BJ (cell line): Measurements from ENCODE around the gene RC3H2. TPM values are rescaled to one million over a fixed set of nuclear protein-coding genes. Genes with fewer than 3 reads are reported as not detected.

Experiments used
- CTCF ChIA-PET: fragments of 350-600 bp; formaldehyde crosslinking; extraction: SDS; loops from one replicate; lab custom pipeline; 2021; ENCODE audit warnings: antibody characterized with exemption, inconsistent platforms; lab: Yijun Ruan, JAX
- POLR2A ChIA-PET: fragments of 300-600 bp; sonication (Branson Sonifier 250); formaldehyde crosslinking; extraction: SDS; loops from one replicate; lab custom pipeline; 2021; ENCODE audit warnings: antibody characterized with exemption; lab: Charles Lee
- DNase-seq: peaks from one replicate; pipeline ENCODE4 v3.0.0-alpha.2; 2011; ENCODE audit warnings: low read depth
- H3K27me3 ChIP-seq: 2 replicates; pipeline ENCODE4 v1.6.0; 2011; ENCODE audit warnings: low read length; ENCODE audit not compliant: control insufficient read depth, insufficient read depth
- H3K36me3 ChIP-seq: 2 replicates; pipeline ENCODE4 v1.5.1; 2011; ENCODE audit warnings: low read length; ENCODE audit not compliant: control insufficient read depth, insufficient read depth
- H3K4me3 ChIP-seq: 2 replicates; pipeline ENCODE4 v1.5.1; 2011; ENCODE audit warnings: low read depth, mild to moderate bottlenecking, control low read depth, low read length
- polyA plus RNA-seq: library from polyadenylated mRNA; depleted of rRNA; stranded (reverse); fragments of >200 nt; gene quantifications from 2 replicates; pipeline ENCODE4 v1.2.3, GENCODE V29; 2011
- TF ChIP-seq, protein P1 (sequence below): IDR thresholded peaks from 2 replicates; pipeline ENCODE4 v1.5.1; 2011; ENCODE audit warnings: low read depth, mild to moderate bottlenecking, control low read depth, inconsistent platforms, low read length, moderate library complexity; ENCODE audit not compliant: insufficient read depth

RC3H2 gene
- polyA plus RNA-seq, 1 experiment: 35.3 TPM

DNA sequence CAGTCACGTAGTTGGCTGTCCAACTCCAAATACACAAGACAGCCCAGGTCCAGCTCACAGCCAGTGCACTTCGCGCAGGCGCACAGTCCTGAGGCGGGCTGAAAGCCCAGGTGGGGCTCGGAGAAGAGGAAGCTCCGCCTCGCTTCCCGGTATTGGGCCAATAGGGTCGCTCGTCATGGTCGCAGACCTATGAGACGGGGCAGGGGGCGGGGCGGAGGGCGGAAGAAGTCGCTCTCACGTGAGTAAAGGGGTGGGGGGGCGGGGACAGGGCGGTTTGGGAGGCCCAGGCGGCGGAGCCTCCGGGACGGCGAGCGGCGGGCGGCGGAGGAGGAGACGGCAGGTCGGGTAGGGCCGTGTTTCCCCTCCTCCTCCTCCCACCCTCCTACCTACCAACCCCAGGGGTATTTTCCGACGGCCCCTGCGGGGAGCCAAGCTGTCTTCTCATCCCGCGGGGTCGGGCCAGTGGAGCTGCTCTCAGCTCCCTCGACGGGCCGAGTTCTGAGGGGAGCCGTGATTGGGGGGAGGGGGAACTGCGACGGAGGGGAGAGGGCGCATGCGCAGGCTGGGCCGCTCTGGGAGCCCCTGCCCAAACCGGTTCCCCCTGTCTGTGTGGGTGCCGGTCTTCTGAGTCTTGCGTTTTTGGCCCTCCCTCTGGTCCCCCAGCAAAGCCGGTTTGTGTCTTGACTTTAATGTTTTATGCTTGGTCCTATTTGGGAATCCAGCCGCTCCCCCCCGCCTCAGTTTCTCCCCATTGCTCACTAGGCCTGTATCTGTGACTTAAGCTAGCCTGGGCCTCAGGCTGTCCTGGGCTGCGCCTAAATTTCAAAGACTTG, 35.8 kb upstream of the RC3H2 start, which contains the start of gene RABGAP1:
TSS of gene RABGAP1 (plus strand) at position 272 of the 833 bp plus-strand sequence. CDS start 16,040 bp downstream, outside the sequence.
- ChIA-PET CTCF (no interaction called here), POLR2A (interaction anchor here (0.5 to 1.0 kb wide), 7 partner anchors 14 to 605 kb away, joined by 3 to 5 read pairs (median 3); partner anchors contain the start of gene ZBTB6)
- no peaks in the 10 kb centered on the region for H3K27me3 ChIP-seq
- peaks cover 2% of the 10 kb centered on the region for H3K36me3 ChIP-seq
- DNase-seq: peak; percentile 93
- H3K4me3 ChIP-seq: peak within 1 kb of the TSS; percentile 94
- TF ChIP-seq, protein P1, sequence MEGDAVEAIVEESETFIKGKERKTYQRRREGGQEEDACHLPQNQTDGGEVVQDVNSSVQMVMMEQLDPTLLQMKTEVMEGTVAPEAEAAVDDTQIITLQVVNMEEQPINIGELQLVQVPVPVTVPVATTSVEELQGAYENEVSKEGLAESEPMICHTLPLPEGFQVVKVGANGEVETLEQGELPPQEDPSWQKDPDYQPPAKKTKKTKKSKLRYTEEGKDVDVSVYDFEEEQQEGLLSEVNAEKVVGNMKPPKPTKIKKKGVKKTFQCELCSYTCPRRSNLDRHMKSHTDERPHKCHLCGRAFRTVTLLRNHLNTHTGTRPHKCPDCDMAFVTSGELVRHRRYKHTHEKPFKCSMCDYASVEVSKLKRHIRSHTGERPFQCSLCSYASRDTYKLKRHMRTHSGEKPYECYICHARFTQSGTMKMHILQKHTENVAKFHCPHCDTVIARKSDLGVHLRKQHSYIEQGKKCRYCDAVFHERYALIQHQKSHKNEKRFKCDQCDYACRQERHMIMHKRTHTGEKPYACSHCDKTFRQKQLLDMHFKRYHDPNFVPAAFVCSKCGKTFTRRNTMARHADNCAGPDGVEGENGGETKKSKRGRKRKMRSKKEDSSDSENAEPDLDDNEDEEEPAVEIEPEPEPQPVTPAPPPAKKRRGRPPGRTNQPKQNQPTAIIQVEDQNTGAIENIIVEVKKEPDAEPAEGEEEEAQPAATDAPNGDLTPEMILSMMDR: no peak

DNA sequence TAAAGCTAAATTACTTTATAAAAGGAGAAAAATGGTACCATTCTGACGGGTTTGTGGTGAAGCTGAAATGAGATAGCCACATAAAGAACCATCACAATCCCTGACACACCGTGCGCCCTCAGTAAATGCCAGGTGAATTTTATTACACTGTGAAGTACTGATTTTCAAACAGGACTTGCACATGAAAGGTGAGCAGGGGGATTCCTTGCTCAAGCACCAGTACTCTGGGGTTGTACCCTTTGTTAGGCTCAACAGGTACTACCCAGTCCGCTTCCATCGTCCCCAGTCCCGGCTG, 35.2 kb upstream of the RC3H2 start:
- TF ChIP-seq, protein P1: no peak
- Histone ChIP-seq H3K4me3 (peak overlapping the region; percentile 23), H3K27me3 (no peaks in the 10 kb centered on the region), H3K36me3 (peaks cover 2% of the 10 kb centered on the region)
- ChIA-PET CTCF (no interaction called here), POLR2A (interaction anchor here (0.5 to 1.0 kb wide), 6 partner anchors 14 to 476 kb away, joined by 3 to 5 read pairs (median 3); partner anchors contain the start of gene ZBTB6)
- DNase-seq: no peak

DNA sequence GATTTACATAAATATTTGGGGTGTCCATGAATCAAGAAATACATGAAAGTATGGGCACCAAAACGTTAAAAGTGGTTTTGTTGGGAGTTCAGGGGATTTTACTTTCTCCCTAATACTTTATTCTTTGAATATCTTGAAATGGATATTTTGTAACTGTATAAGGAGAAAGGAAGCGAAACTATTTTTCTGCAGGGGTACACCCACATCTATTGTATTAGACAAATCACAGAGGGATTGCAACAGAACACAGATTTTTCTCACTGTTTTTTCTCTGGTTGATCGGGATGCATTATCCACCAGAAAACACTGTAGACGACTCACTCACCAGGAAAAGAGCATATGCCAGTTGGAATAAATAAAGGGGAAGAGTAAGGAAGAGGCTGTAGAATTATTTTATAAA, 34.4 kb upstream of the RC3H2 start:
- H3K27me3 ChIP-seq: no peaks in the 10 kb centered on the region
- TF ChIP-seq, protein P1: no peak
- ChIA-PET CTCF (no interaction called here), POLR2A (no interaction called here)
- H3K4me3 ChIP-seq: no peak overlapping the region
- DNase-seq: no peak
- H3K36me3 ChIP-seq: peaks cover 2% of the 10 kb centered on the region

DNA sequence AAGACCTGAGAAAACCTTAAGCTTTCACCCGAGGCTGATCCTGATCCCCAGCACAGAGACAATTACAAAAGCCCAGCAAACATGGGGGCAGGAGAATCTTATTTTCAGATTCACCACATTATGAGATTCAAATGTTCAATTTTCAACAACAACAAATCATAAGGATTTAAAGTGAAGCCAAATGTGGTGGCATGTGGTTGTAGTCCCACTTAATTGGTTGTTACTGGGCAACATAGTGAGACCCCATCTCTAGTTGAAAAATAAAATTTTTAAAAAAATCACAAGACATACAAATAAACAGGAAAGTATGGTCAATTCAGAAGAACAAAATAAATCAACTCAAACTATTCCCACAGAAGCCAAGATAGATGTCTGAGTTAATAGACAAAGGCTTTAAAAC, 31.7 kb upstream of the RC3H2 start:
- Histone ChIP-seq H3K27me3 (no peaks in the 10 kb centered on the region), H3K36me3 (peaks cover 2% of the 10 kb centered on the region), H3K4me3 (no peak overlapping the region)
- TF ChIP-seq, protein P1: no peak
- POLR2A ChIA-PET: no interaction called here
- CTCF ChIA-PET: no interaction called here
- no peak for DNase-seq

DNA sequence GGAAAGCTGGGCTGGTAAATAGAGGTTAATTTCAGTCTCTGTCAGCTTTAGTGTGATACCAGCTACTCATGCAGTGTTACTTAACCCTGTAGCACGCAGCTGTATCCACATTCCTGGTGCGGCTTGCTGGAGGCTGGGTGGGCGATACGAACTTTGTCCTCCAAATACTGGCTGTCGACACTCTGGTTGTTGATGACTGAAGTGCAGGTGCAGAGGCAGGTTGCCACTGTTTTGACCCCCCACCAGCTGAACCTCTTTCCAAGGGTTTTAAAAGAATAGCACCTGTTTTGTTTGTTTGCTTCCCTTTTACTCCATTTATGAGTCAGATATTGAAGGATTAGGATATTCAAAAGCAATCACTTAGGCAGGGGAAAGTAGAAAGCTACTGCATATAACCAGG, 31.3 kb upstream of the RC3H2 start:
- Histone ChIP-seq H3K27me3 (no peaks in the 10 kb centered on the region), H3K4me3 (no peak overlapping the region), H3K36me3 (peaks cover 2% of the 10 kb centered on the region)
- TF ChIP-seq, protein P1: no peak
- ChIA-PET POLR2A (no interaction called here), CTCF (no interaction called here)
- DNase-seq: no peak
